ENCODE results near the gene WDR48. TPM values are rescaled to one million over a fixed set of nuclear protein-coding genes. Genes with fewer than 3 reads are reported as not detected.

WDR48 gene
- total RNA-seq, 2 donors from 2014 or later: 15.8 to 16.5 TPM

GRCh38 chr3:39124876-39125840, 73.3 kb downstream of the WDR48 start:
- no peaks in the 10 kb centered on the region for H3K9me3 ChIP-seq
- DNase-seq (peak; percentile 52 to 73 (median 64)), ATAC-seq (peak; percentile 65)
- H3K4me3 ChIP-seq: no peak overlapping the region
- H3K36me3 ChIP-seq (replicated peaks in 1 of 2; ENCODE audit: insufficient read depth in 1 of 2, low read depth in 2 of 2): no peaks in the 10 kb centered on the region
- TF ChIP-seq, protein P1, sequence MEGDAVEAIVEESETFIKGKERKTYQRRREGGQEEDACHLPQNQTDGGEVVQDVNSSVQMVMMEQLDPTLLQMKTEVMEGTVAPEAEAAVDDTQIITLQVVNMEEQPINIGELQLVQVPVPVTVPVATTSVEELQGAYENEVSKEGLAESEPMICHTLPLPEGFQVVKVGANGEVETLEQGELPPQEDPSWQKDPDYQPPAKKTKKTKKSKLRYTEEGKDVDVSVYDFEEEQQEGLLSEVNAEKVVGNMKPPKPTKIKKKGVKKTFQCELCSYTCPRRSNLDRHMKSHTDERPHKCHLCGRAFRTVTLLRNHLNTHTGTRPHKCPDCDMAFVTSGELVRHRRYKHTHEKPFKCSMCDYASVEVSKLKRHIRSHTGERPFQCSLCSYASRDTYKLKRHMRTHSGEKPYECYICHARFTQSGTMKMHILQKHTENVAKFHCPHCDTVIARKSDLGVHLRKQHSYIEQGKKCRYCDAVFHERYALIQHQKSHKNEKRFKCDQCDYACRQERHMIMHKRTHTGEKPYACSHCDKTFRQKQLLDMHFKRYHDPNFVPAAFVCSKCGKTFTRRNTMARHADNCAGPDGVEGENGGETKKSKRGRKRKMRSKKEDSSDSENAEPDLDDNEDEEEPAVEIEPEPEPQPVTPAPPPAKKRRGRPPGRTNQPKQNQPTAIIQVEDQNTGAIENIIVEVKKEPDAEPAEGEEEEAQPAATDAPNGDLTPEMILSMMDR (IDR thresholded peaks at IDR 0.05): peak; percentile 8 to 71 (median 64)
- TF ChIP-seq POLR2A (IDR thresholded peaks at IDR 0.05): no peak
- intact Hi-C loops (cut with DNase I): no loop called here
- H3K27ac ChIP-seq: peak overlapping the region; percentile 73 to 89 (median 76)
- 48 to 50% methylated on average over 5 of the region's 5 CpGs for WGBS, 2 donors
- H3K4me1 ChIP-seq: peaks cover 31% of the 10 kb centered on the region
- H3K27me3 ChIP-seq: no peaks in the 10 kb centered on the region

- Histone ChIP-seq H3K4me3 (no peak overlapping the region), H3K36me3 (replicated peaks in 1 of 2; ENCODE audit: insufficient read depth in 1 of 2, low read depth in 2 of 2) (no peaks in the 10 kb centered on the region), H3K27ac (peak overlapping the region; percentile 73 to 89 (median 76)), H3K9me3 (no peaks in the 10 kb centered on the region), H3K27me3 (no peaks in the 10 kb centered on the region), H3K4me1 (peaks cover 39% of the 10 kb centered on the region)
- 40 to 43% methylated on average over 12 of the region's 12 CpGs for WGBS, 2 donors
- intact Hi-C loops (cut with DNase I): no loop called here
- TF ChIP-seq, protein P1 (IDR thresholded peaks at IDR 0.05): no peak
- TF ChIP-seq POLR2A (IDR thresholded peaks at IDR 0.05): peak in 1 of 3 donors; percentile 15
- ATAC-seq (peak; percentile 81), DNase-seq (peak in 1 of 4 donors; percentile 52)
Observed at GRCh38 chr3:39125841-39126500, 74.2 kb downstream of the WDR48 start.

DNA sequence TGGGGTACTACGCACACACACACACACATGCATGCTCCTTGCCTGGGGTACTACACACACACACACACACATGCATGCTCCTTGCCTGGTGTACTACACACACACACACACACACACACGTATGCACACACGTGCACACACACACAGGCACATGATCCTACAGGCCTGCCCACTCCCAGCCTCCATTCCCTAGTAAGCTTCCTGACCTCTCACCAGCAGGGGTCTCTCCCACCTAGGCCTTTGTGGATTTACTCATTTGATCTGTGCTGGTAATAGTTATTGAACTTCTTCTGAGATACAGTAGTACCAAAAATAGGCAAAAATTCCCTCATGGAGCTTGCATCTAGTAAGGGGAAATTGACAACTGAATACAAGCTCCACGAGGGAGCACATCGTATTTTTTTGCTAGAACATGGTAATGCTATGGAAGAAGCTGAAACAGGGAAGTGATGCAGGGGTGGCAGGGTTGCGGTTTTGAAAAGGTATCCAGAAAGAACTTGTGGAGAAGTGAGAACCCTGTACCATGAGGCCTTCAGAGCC, 74.8 kb downstream of the WDR48 start:
- ATAC-seq: peak; percentile 66
- no peak overlapping the region for H3K4me3 ChIP-seq
- intact Hi-C loops (cut with DNase I): no loop called here
- no peaks in the 10 kb centered on the region for H3K27me3 ChIP-seq
- H3K36me3 ChIP-seq (replicated peaks in 1 of 2; ENCODE audit: insufficient read depth in 1 of 2, low read depth in 2 of 2): no peaks in the 10 kb centered on the region
- peaks cover 42% of the 10 kb centered on the region for H3K4me1 ChIP-seq
- TF ChIP-seq, protein P1 (IDR thresholded peaks at IDR 0.05): peak; percentile 38 to 84 (median 62)
- no peak for TF ChIP-seq POLR2A (IDR thresholded peaks at IDR 0.05)
- H3K9me3 ChIP-seq: no peaks in the 10 kb centered on the region
- peak; percentile 56 to 73 (median 68) for DNase-seq
- H3K27ac ChIP-seq: peak overlapping the region; percentile 73 to 89 (median 76)
- WGBS, 2 donors: 31 to 52% methylated on average over 5 to 6 of the region's 6 CpGs

- no peaks in the 10 kb centered on the region for H3K36me3 ChIP-seq (replicated peaks in 1 of 2; ENCODE audit: insufficient read depth in 1 of 2, low read depth in 2 of 2)
- peak overlapping the region in 3 of 4 donors; percentile 73 to 89 (median 75) for H3K27ac ChIP-seq
- H3K27me3 ChIP-seq: no peaks in the 10 kb centered on the region
- ATAC-seq (no peak), DNase-seq (peak in 1 of 4 donors; percentile 32)
- no peaks in the 10 kb centered on the region for H3K9me3 ChIP-seq
- peaks cover 42% of the 10 kb centered on the region for H3K4me1 ChIP-seq
- whole genome bisulfite sequencing, 2 donors: 72 to 75% methylated on average over 7 of the region's 7 CpGs
- TF ChIP-seq POLR2A (IDR thresholded peaks at IDR 0.05): no peak
- TF ChIP-seq, protein P1 (IDR thresholded peaks at IDR 0.05): no peak
- intact Hi-C loops (cut with DNase I): no loop called here
- H3K4me3 ChIP-seq: no peak overlapping the region
Observed at GRCh38 chr3:39127269-39127907, 75.6 kb downstream of the WDR48 start.
